H1 (cell line): ENCODE measurements around the gene SLC35B4. TPM values are rescaled to one million over a fixed set of nuclear protein-coding genes. Genes with fewer than 3 reads are reported as not detected.

ENCODE experiments used
- CTCF ChIA-PET: fragments of 300-600 bp; sonication (Branson Sonifier 250); formaldehyde crosslinking; loops from one replicate; lab custom pipeline; 2021; ENCODE audit not compliant: partially characterized antibody; lab: Charles Lee
- POLR2A ChIA-PET: fragments of 300-600 bp; sonication (Branson Sonifier 250); formaldehyde crosslinking; loops from one replicate; lab custom pipeline; 2021; ENCODE audit warnings: inconsistent platforms; ENCODE audit not compliant: partially characterized antibody; lab: Charles Lee
- DNase-seq, 2 experiments: peaks; one replicate each; pipeline versions ENCODE4 v3.0.0 to v3.0.0-alpha.2; 2010 to 2022; ENCODE audit warnings: low spot score in 2 of 2, low read depth in 1 of 2, mixed read lengths in 1 of 2
- FAIRE-seq: peaks from 2 replicates; lab custom pipeline; 2011; peaks lifted over from hg19 to GRCh38; lab: Jason Lieb, UNC
- H2AFZ ChIP-seq: 2 replicates; pipeline ENCODE4 v1.8.1; 2012; ENCODE audit warnings: low read length, inconsistent platforms
- H2AK5ac ChIP-seq: 2 replicates; pipeline ENCODE4 v1.6.1; 2013; ENCODE audit warnings: low read depth, low read length
- H2BK120ac ChIP-seq: replicated peaks from 2 replicates; pipeline ENCODE3; 2013; ENCODE audit warnings: low read depth, low read length, inconsistent platforms
- H2BK12ac ChIP-seq: 2 replicates; pipeline ENCODE4 v1.6.1; 2013; ENCODE audit warnings: low read depth, low read length
- H2BK15ac ChIP-seq: 2 replicates; pipeline ENCODE4 v1.6.1; 2013; ENCODE audit warnings: low read length
- H2BK20ac ChIP-seq: 2 replicates; pipeline ENCODE4 v1.6.1; 2013; ENCODE audit warnings: low read length
- H2BK5ac ChIP-seq: 2 replicates; pipeline ENCODE4 v1.6.1; 2013; ENCODE audit warnings: low read depth, low read length
- H3K14ac ChIP-seq: 2 replicates; pipeline ENCODE4 v1.6.1; 2013; ENCODE audit warnings: inconsistent platforms; ENCODE audit not compliant: insufficient read length
- H3K18ac ChIP-seq: 2 replicates; pipeline ENCODE4 v1.6.1; 2013; ENCODE audit warnings: low read length; ENCODE audit errors: extremely low read depth
- H3K23ac ChIP-seq: 2 replicates; pipeline ENCODE4 v1.6.1; 2013; ENCODE audit warnings: inconsistent platforms; ENCODE audit not compliant: insufficient read length
- H3K23me2 ChIP-seq: 2 replicates; pipeline ENCODE4 v1.6.1; 2013; ENCODE audit warnings: low read depth, low read length
- H3K27ac ChIP-seq: 2 replicates; pipeline ENCODE4 v1.6.1; 2011; ENCODE audit warnings: low read depth, low read length, inconsistent platforms
- H3K27me3 ChIP-seq, 4 experiments: replicated peaks in 1 of 4; 1 replicate in 1 of 4; 2 replicates in 3 of 4; pipeline versions ENCODE4 v1.6.1 to v1.8.1; 2011 to 2013; ENCODE audit warnings: low read length in 3 of 4, mild to moderate bottlenecking in 3 of 4, inconsistent platforms in 2 of 4, mixed read lengths in 2 of 4, moderate library complexity in 1 of 4; ENCODE audit not compliant: control insufficient read depth in 3 of 4, insufficient read depth in 3 of 4; ENCODE audit errors: extremely low read depth in 1 of 4
- H3K36me3 ChIP-seq, 4 experiments: 2 replicates each; pipeline versions ENCODE4 v1.6.1 to v1.8.1; 2011 to 2013; ENCODE audit warnings: mild to moderate bottlenecking in 4 of 4, low read length in 3 of 4, moderate library complexity in 2 of 4, control low read depth in 1 of 4, inconsistent platforms in 1 of 4; ENCODE audit not compliant: insufficient read depth in 4 of 4, control insufficient read depth in 2 of 4
- H3K4ac ChIP-seq: replicated peaks from 2 replicates; pipeline ENCODE3; 2013; ENCODE audit warnings: low read length, low read depth, mixed read lengths, inconsistent platforms; ENCODE audit not compliant: insufficient read length
- H3K4me1 ChIP-seq, 4 experiments: replicated peaks in 1 of 4; 1 replicate in 1 of 4; 2 replicates in 3 of 4; pipeline versions ENCODE4 v1.6.1 to v1.8.1; 2011 to 2013; ENCODE audit warnings: low read length in 3 of 4, inconsistent platforms in 2 of 4, mixed read lengths in 1 of 4; ENCODE audit not compliant: insufficient read depth in 4 of 4, control insufficient read depth in 3 of 4
- H3K4me2 ChIP-seq, 2 experiments: 2 replicates each; pipeline versions ENCODE4 v1.6.1 to v1.8.1; 2011 to 2013; ENCODE audit warnings: low read depth in 2 of 2, low read length in 2 of 2, control low read depth in 1 of 2, inconsistent platforms in 1 of 2, mild to moderate bottlenecking in 1 of 2; ENCODE audit not compliant: insufficient read depth in 1 of 2
- H3K4me3 ChIP-seq, 4 experiments: fragments of 200-600, 300-600 bp in 1 of 4; sonication (generic), shearing (Covaris generic), sonication (Bioruptor Twin) in 1 of 4; 2 replicates each; pipeline versions ENCODE4 v1.5.1 to v1.8.1; 2011 to 2016; ENCODE audit warnings: low read length in 4 of 4, low read depth in 3 of 4, control low read depth in 2 of 4, inconsistent platforms in 2 of 4, mild to moderate bottlenecking in 2 of 4, mixed read lengths in 1 of 4, moderate library complexity in 1 of 4; ENCODE audit not compliant: insufficient read depth in 2 of 4; ENCODE audit errors: extremely low read depth in 1 of 4
- H3K56ac ChIP-seq: replicated peaks from 2 replicates; pipeline ENCODE3; 2013; ENCODE audit warnings: low read depth, mild to moderate bottlenecking, mixed read lengths, low read length, inconsistent platforms; ENCODE audit not compliant: insufficient read length
- H3K79me1 ChIP-seq: 2 replicates; pipeline ENCODE4 v1.6.1; 2013; ENCODE audit warnings: low read depth, low read length, control low read depth
- H3K79me2 ChIP-seq, 2 experiments: 2 replicates each; pipeline versions ENCODE4 v1.6.1 to v1.8.1; 2012 to 2013; ENCODE audit warnings: low read length in 2 of 2, mild to moderate bottlenecking in 2 of 2, inconsistent platforms in 1 of 2; ENCODE audit not compliant: insufficient read depth in 2 of 2, control insufficient read depth in 1 of 2
- H3K9ac ChIP-seq, 4 experiments: replicated peaks in 1 of 4; 1 replicate in 1 of 4; 2 replicates in 3 of 4; pipeline versions ENCODE4 v1.6.1 to v1.8.1; 2011 to 2013; ENCODE audit warnings: low read depth in 3 of 4, low read length in 3 of 4, control low read depth in 2 of 4, mild to moderate bottlenecking in 2 of 4, moderate library complexity in 2 of 4, inconsistent platforms in 1 of 4; ENCODE audit errors: extremely low read depth in 1 of 4
- H3K9me3 ChIP-seq, 2 experiments: 2 replicates each; pipeline versions ENCODE4 v1.6.1 to v1.8.1; 2012 to 2013; ENCODE audit warnings: mild to moderate bottlenecking in 2 of 2, moderate library complexity in 2 of 2, control low read depth in 1 of 2, inconsistent platforms in 1 of 2, low read depth in 1 of 2, low read length in 1 of 2, mixed read lengths in 1 of 2; ENCODE audit not compliant: insufficient read depth in 2 of 2
- H4K20me1 ChIP-seq, 2 experiments: replicated peaks in 1 of 2; 2 replicates each; pipeline versions ENCODE3 to v1.8.1; 2011 to 2013; ENCODE audit warnings: inconsistent platforms in 2 of 2, low read length in 2 of 2, mild to moderate bottlenecking in 1 of 2; ENCODE audit not compliant: insufficient read depth in 2 of 2, control insufficient read depth in 1 of 2
- H4K5ac ChIP-seq: 2 replicates; pipeline ENCODE4 v1.6.1; 2013; ENCODE audit warnings: low read length, low read depth, mixed read lengths, inconsistent platforms; ENCODE audit not compliant: insufficient read length
- H4K8ac ChIP-seq: 2 replicates; pipeline ENCODE4 v1.8.0; 2013; ENCODE audit warnings: mild to moderate bottlenecking, moderate library complexity, low read length, inconsistent platforms; ENCODE audit not compliant: insufficient read depth; ENCODE audit errors: extremely low read depth
- H4K91ac ChIP-seq: replicated peaks from 2 replicates; pipeline ENCODE3; 2013; ENCODE audit warnings: low read length, mixed read lengths, inconsistent platforms; ENCODE audit not compliant: insufficient read length
- RXRA ChIP-seq: IDR thresholded peaks from 2 replicates; pipeline ENCODE4 v1.6.1; 2011; ENCODE audit warnings: low read depth, mild to moderate bottlenecking, low read length, moderate library complexity; ENCODE audit not compliant: insufficient read depth
- SAP30 ChIP-seq: fragments of 300-600 bp; sonication (generic); IDR thresholded peaks from 2 replicates; pipeline ENCODE4 v1.7.1; 2012; ENCODE audit warnings: low read length, moderate library complexity, mild to moderate bottlenecking, inconsistent platforms; ENCODE audit not compliant: insufficient read depth, insufficient replicate concordance
- SIRT6 ChIP-seq: IDR thresholded peaks from one replicate; pipeline ENCODE4 v1.7.1; 2012; ENCODE audit warnings: low read length, inconsistent platforms
- SIX5 ChIP-seq: IDR thresholded peaks from 2 replicates; pipeline ENCODE4 v1.6.1; 2011; ENCODE audit warnings: mild to moderate bottlenecking, low read depth, low read length
- TAF7 ChIP-seq: optimal IDR thresholded peaks from 2 replicates; pipeline ENCODE3; 2011; ENCODE audit warnings: low read depth, mild to moderate bottlenecking, inconsistent platforms, low read length, moderate library complexity, borderline replicate concordance
- WGBS, 2 experiments: shearing (Covaris generic) in 1 of 2; methylation state at CpG; one replicate each; pipeline versions ENCODE4 v1.1.6 to v1.1.7; 2013 to 2015; ENCODE audit warnings: low lambda C conversion rate in 2 of 2, mixed read lengths in 2 of 2, inconsistent platforms in 1 of 2, low coverage in 1 of 2, missing lambda C conversion rate in 1 of 2; ENCODE audit not compliant: insufficient replicate concordance in 2 of 2, insufficient coverage in 1 of 2, insufficient read length in 1 of 2; ENCODE audit errors: extremely low coverage in 1 of 2, missing lambda C conversion rate in 1 of 2; 5-methylcytosine and 5-hydroxymethylcytosine counted together
- polyA plus RNA-seq, 7 experiments: library from polyadenylated mRNA; depleted of rRNA in 3 of 7; stranded (reverse) in 5 of 7; unstranded in 2 of 7; fragments of >200 nt in 5 of 7; fragments of 200-250 nt in 2 of 7; gene quantifications; 1 replicate in 5 of 7; 2 replicates in 1 of 7; 4 replicates in 1 of 7; pipeline versions ENCODE4 v1.2.1 to v1.2.3, GENCODE V29; 2011 to 2013; ENCODE audit warnings: missing spikeins in 2 of 7, mixed read lengths in 2 of 7
- total RNA-seq: library from RNA; stranded (reverse); fragmentation: NEBNext Ultra II Directional; extraction: Animal tissue kit (Norgen Biotek cat#: 25700); gene quantifications from 2 replicates; pipeline ENCODE4 v1.2.1, GENCODE V29; 2021
- TF ChIP-seq, protein P1 (sequence below): IDR thresholded peaks from 2 replicates; pipeline ENCODE4 v1.6.1; 2012; ENCODE audit warnings: inconsistent platforms

SLC35B4 gene
- total and polyA plus RNA-seq, 2 of the 8 experiments (the other 6 are each of a cell fraction or from before 2014, with no cell fraction given): 28.9 to 34.6 TPM

DNA sequence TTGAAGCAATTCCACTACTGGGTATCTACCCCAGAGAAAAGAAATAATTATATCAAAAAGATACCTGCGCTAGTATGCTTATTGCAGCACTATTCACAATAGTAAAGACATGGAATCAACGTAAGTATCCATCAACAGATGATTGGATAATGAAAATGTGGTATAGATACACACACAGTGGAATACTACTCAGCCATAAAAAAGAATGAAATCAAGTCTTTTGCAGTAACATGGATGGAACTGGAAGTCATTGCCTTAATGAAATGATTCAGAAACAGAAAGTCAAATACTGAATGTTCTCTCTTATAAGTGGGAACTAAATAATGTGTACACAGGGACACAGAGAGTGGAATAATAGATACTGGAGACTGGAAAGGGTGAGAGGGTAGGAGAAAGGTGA, 7.4 kb upstream of the SLC35B4 start:
- Histone ChIP-seq H3K23ac (no peak overlapping the region), H3K9me3 (no peaks in the 10 kb centered on the region), H2BK20ac (no peak overlapping the region), H4K8ac (no peak overlapping the region), H3K23me2 (no peaks in the 10 kb centered on the region)
- no peak for FAIRE-seq
- CTCF ChIA-PET: no interaction called here
- TF ChIP-seq SIX5: no peak
- no peak for TF ChIP-seq TAF7
- TF ChIP-seq SAP30: no peak
- TF ChIP-seq SIRT6: no peak
- TF ChIP-seq, protein P1, sequence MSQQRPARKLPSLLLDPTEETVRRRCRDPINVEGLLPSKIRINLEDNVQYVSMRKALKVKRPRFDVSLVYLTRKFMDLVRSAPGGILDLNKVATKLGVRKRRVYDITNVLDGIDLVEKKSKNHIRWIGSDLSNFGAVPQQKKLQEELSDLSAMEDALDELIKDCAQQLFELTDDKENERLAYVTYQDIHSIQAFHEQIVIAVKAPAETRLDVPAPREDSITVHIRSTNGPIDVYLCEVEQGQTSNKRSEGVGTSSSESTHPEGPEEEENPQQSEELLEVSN: no peak
- TF ChIP-seq RXRA: no peak
- TF ChIP-seq, all 59 proteins: peak for 0
- Histone ChIP-seq H2AFZ (no peak overlapping the region), H3K4me1 (no peaks in the 10 kb centered on the region), H3K79me2 (no peaks in the 10 kb centered on the region), H2BK15ac (no peak overlapping the region), H3K14ac (no peak overlapping the region), H2BK12ac (no peak overlapping the region), H3K27ac (no peak overlapping the region), H3K56ac (no peak overlapping the region), H3K18ac (no peak overlapping the region), H4K5ac (no peak overlapping the region), H3K27me3 (no peaks in the 10 kb centered on the region), H3K79me1 (no peaks in the 10 kb centered on the region), H3K4me2 (no peak overlapping the region), H2AK5ac (no peak overlapping the region), H3K4ac (no peak overlapping the region), H3K4me3 (no peak overlapping the region), H3K36me3 (no peaks in the 10 kb centered on the region), H4K20me1 (no peaks in the 10 kb centered on the region), H3K9ac (no peak overlapping the region), H2BK5ac (no peak overlapping the region), H4K91ac (no peak overlapping the region), H2BK120ac (no peak overlapping the region)
- 84% methylated on average over 2 of the region's 2 CpGs; no CpG with 5 or more reads in 1 of the 2 experiments for WGBS, 2 experiments
- POLR2A ChIA-PET: no interaction called here
- DNase-seq: no peak
